Measurements from ENCODE around the gene MEGF6. TPM values are rescaled to one million over a fixed set of nuclear protein-coding genes. Genes with fewer than 3 reads are reported as not detected.

The MEGF6 gene
- total and polyA plus RNA-seq, 12 donors, result 0.15 to 29.2 (median 8.2) TPM

DNA sequence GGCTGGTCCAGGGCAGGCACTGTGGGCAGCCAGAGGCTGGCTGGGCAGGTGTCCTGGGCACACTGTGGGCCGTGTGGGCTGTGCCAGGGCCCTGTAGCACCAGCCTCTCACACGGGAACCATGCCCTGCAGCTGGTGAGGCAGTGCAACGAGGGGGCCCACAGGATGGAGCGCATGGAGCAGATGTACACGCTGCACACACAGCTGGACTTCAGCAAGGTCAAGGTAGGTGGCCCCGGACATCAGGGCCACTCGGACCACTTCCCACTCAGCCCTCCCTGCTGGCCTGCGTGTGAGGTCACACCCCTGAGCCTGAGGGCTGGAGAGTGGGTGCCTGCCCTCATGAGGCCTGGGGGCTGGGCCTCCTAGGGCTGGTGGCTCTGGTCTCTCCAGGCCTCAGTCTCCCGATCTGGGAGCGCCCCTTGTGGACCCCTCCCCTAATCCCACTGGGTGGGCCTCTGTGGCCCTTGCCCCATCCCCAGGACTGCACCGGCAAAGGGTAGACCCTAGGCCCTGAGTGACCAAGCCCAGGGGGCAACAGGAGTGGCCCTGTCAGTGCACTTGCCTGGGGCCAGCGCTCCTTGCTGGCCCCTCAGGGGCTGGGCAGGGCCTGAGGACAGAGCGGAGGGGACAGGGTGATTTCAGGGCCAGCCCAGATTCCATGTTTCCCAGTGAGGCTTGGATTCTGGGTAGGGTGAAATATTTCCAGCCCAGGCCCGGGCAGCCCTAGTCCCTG lies 135.3 kb downstream of the MEGF6 start:
- H3K4me1 ChIP-seq (replicated peaks in 1 of 2), result no peaks in the 10 kb centered on the region
- 80 to 83% (median 82%) methylated on average over 3 to 14 of the region's 14 CpGs for WGBS, 4 donors
- DNase-seq, result no peak
- H3K36me3 ChIP-seq (replicated peaks in 1 of 2), result no peaks in the 10 kb centered on the region
- no peaks in the 10 kb centered on the region for H3K27me3 ChIP-seq
- H3K27ac ChIP-seq, result no peak overlapping the region
- intact Hi-C loops (cut with DNase I), result no loop called here
- TF ChIP-seq CTCF (IDR thresholded peaks at IDR 0.05) (no peak), POLR2A (IDR thresholded peaks at IDR 0.05) (no peak)
- no peak overlapping the region for H3K4me3 ChIP-seq
- no peaks in the 10 kb centered on the region for H3K9me3 ChIP-seq (replicated peaks in 1 of 3)

DNA sequence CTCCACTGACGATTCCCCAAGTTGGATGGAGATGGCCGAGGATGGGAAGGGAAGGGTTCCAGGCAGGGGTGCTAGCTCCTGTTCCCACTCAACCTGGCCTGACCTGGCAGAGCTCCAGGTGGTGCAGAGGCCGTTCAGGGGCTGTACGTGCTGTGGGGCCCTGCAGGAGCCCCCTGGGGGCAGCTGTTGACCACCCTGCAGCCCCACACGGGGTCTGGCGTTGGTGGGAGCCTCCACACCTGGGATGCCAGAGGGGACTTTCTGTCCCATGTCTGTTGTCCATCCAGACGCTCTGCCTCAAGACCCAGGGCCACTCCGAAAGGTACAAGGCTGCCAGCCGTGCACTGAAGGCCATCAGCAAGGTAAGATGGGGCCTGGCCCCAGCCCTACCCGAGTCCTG lies 136.9 kb downstream of the MEGF6 start:
- WGBS, 4 donors, result 42 to 58% (median 53%) methylated on average over 2 to 10 of the region's 10 CpGs
- Histone ChIP-seq H3K27ac (no peak overlapping the region), H3K4me1 (replicated peaks in 1 of 2) (no peaks in the 10 kb centered on the region), H3K36me3 (replicated peaks in 1 of 2) (no peaks in the 10 kb centered on the region), H3K27me3 (no peaks in the 10 kb centered on the region), H3K4me3 (no peak overlapping the region), H3K9me3 (replicated peaks in 1 of 3) (no peaks in the 10 kb centered on the region)
- TF ChIP-seq CTCF (IDR thresholded peaks at IDR 0.05) (no peak), POLR2A (IDR thresholded peaks at IDR 0.05) (no peak)
- intact Hi-C loops (cut with DNase I), result no loop called here
- DNase-seq, result no peak

GRCh38 chr1:3474016-3474415 lies 137.3 kb downstream of the MEGF6 start:
- WGBS, 4 donors, result 80 to 90% (median 84%) methylated on average over 3 to 8 of the region's 8 CpGs
- no peak overlapping the region for H3K27ac ChIP-seq
- H3K27me3 ChIP-seq, result no peaks in the 10 kb centered on the region
- TF ChIP-seq CTCF (IDR thresholded peaks at IDR 0.05) (no peak), POLR2A (IDR thresholded peaks at IDR 0.05) (no peak)
- DNase-seq, result no peak
- no peaks in the 10 kb centered on the region for H3K9me3 ChIP-seq (replicated peaks in 1 of 3)
- intact Hi-C loops (cut with DNase I), result no loop called here
- H3K4me1 ChIP-seq (replicated peaks in 1 of 2), result no peaks in the 10 kb centered on the region
- no peak overlapping the region for H3K4me3 ChIP-seq
- no peaks in the 10 kb centered on the region for H3K36me3 ChIP-seq (replicated peaks in 1 of 2)

- Histone ChIP-seq H3K27ac (no peak overlapping the region), H3K4me3 (no peak overlapping the region), H3K9me3 (replicated peaks in 1 of 3) (no peaks in the 10 kb centered on the region), H3K36me3 (replicated peaks in 1 of 2) (no peaks in the 10 kb centered on the region), H3K4me1 (replicated peaks in 1 of 2) (no peaks in the 10 kb centered on the region), H3K27me3 (no peaks in the 10 kb centered on the region)
- TF ChIP-seq POLR2A (IDR thresholded peaks at IDR 0.05) (no peak), CTCF (IDR thresholded peaks at IDR 0.05) (no peak)
- 68 to 70% (median 69%) methylated on average over 10 to 20 of the region's 20 CpGs for WGBS, 4 donors
- intact Hi-C loops (cut with DNase I), result no loop called here
- DNase-seq, result peak in 1 of 7 donors; percentile 10
Observed at GRCh38 chr1:3473381-3473844, 137.9 kb downstream of the MEGF6 start.

Measured in adrenal gland (tissue), 12 donors.